ENCODE results near the gene AGBL3.

DNA sequence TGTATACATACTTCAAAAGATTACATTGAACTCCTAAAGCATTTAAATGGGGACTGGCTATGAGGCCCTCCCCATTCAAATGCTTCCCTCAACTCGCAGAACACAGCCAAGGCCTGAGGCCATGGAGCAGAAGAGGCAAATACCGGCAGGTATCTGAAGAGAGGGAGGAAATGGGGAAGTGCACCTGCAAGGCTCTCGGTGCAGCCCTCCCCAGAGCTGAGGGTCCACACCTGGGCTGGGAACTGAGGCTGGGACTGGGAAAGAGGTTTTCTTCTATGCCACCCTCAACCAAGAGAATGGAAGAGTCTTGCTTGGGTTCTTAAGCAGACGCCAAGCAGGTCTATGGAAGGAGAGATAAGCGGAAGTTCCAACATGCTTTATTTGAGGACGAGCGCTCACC lies 197.2 kb downstream of the AGBL3 start:
- TF ChIP-seq SIN3A (conservative IDR thresholded peaks at IDR 0.05 in 1 of 2, IDR thresholded peaks at IDR 0.05 in 1 of 2; ENCODE audit: low read depth in 1 of 2, low read length in 2 of 2) = no peak
- TF ChIP-seq RNF2 (IDR thresholded peaks at IDR 0.05; ENCODE audit: borderline replicate concordance, low read depth, low read length, missing control alignments, poor library complexity, severe bottlenecking) = no peak
- TF ChIP-seq EZH2 (IDR thresholded peaks at IDR 0.05; ENCODE audit: low read depth, low read length, severe bottlenecking) = no peak
- TF ChIP-seq CTCF (IDR thresholded peaks at IDR 0.05; ENCODE audit: control extremely low read depth in 1 of 3, insufficient read depth in 1 of 3, low read depth in 1 of 3, low read length in 3 of 3) = no peak
- TF ChIP-seq ATF2 (IDR thresholded peaks at IDR 0.05; ENCODE audit: low read length) = no peak
- no peak for TF ChIP-seq TAF1 (IDR thresholded peaks at IDR 0.05; ENCODE audit: low read depth, low read length)
- TF ChIP-seq JUN (IDR thresholded peaks at IDR 0.05; ENCODE audit: low read depth, low read length) = no peak
- no peak for TF ChIP-seq GTF2F1 (IDR thresholded peaks at IDR 0.05; ENCODE audit: borderline replicate concordance, low read depth, low read length)
- no peak for TF ChIP-seq POLR2A (IDR thresholded peaks at IDR 0.05; ENCODE audit: control extremely low read depth in 1 of 2, low read depth in 2 of 2, low read length in 2 of 2)
- no peak for TF ChIP-seq CBX8 (IDR thresholded peaks at IDR 0.05; ENCODE audit: borderline replicate concordance, low read depth, low read length)
- no peak for TF ChIP-seq JUND (IDR thresholded peaks at IDR 0.05; ENCODE audit: low read length)
- TF ChIP-seq TCF12 (IDR thresholded peaks at IDR 0.05; ENCODE audit: low read depth, low read length) = no peak

Data from H1 (cell line).